HG03378 (cell line): Measurements from ENCODE around the gene NOB1.
"Not testable (repeated sequence)": the region's sequence is repeated elsewhere in the genome, so short reads cannot be mapped to it uniquely, and the experiment has no call there.

Experiments
- ATAC-seq: cut with Tn5 transposase; IDR thresholded peaks from one replicate; pipeline ENCODE4 v1.9.1; 2021; ENCODE audit warnings: mild to moderate bottlenecking, moderate library complexity; ENCODE audit not compliant: unreplicated experiment

Gene NOB1

GRCh38 chr16:69761983-69762813 lies 7.5 kb upstream of the NOB1 start, which contains the start of gene WWP2:
WWP2 (plus strand) TSS chr16:69762332; CDS start chr16:69787011, 24,679 bp downstream.
- no peak for ATAC-seq

- ATAC-seq: not testable (repeated sequence)
These were observed 2.6 kb upstream of the NOB1 start for GRCh38 chr16:69757375-69757774.

GRCh38 chr16:69756705-69757104 lies 2.0 kb upstream of the NOB1 start:
- ATAC-seq: no peak

GRCh38 chr16:69754143-69754468 lies 620 bp downstream of the NOB1 start:
- ATAC-seq: no peak

DNA sequence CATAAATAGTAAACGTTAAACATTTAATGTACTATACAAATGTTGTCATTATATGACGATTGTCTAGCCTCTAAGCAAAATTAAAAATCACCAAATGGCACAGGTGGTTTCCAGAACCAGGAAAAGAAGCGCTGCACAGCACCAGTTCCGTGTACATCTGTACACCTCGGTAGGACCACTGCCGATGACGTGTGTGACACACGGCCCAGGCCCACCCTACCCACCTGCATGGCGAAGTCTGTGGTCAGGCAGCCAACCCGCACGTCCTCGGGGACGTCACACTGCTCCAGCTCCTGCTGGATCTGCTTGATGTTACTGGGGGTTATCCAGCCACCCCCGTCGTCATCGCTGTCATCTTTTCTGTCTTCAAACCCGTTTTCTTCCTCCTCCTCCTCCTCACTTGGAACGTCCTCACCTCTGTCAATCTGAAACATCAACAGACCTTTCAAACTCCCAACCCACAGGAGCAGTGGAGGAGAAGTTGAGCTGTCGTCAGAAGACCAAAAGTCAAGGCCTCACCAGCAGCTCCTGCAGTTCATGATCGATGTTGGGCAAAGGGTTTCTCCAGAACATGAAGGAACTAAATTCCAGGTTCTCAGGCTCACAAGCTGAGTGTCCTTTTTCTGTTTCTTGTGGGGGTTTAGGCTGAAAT lies 5.9 kb downstream of the NOB1 start:
- no peak for ATAC-seq

GRCh38 chr16:69747115-69747514 lies 7.6 kb downstream of the NOB1 start:
- ATAC-seq: no peak

DNA sequence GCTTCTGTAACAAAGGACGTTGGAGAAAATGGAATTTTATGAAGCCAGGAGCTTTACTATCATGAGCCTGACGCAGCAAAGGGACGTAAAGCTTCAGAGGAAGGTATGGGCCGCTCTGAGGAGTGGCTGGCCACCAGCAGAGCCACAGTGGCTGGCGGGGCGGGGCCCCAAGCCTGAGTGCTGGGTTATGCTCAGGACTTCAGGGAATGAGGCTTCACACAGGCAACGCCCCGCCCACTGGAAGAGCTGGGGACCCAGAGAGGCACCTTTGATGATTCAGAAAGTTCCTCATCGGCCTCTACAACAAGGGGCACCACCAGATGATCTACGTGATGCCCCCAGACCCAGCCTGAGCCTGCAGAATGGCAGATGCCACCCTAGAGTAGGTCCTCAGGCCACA lies 8.8 kb downstream of the NOB1 start:
- ATAC-seq: no peak

DNA sequence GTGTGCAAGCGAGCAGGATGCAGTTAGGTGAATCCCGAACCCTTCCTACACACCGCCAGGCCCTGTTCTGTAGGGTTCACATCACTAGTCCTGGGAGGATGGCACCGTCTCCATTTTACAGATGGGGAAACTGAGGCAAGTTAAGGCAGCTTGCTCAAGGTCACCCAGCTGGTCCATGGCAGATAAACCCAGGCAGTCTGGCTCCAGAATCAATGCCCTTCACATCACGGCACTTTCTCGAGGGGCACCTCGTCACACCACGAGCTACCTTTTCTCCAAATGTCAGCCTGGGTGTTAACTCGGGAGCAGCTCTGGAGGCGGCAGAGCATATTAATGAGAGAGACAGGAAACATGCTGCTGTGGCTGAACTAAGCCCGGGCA lies 9.5 kb downstream of the NOB1 start:
- no peak for ATAC-seq

DNA sequence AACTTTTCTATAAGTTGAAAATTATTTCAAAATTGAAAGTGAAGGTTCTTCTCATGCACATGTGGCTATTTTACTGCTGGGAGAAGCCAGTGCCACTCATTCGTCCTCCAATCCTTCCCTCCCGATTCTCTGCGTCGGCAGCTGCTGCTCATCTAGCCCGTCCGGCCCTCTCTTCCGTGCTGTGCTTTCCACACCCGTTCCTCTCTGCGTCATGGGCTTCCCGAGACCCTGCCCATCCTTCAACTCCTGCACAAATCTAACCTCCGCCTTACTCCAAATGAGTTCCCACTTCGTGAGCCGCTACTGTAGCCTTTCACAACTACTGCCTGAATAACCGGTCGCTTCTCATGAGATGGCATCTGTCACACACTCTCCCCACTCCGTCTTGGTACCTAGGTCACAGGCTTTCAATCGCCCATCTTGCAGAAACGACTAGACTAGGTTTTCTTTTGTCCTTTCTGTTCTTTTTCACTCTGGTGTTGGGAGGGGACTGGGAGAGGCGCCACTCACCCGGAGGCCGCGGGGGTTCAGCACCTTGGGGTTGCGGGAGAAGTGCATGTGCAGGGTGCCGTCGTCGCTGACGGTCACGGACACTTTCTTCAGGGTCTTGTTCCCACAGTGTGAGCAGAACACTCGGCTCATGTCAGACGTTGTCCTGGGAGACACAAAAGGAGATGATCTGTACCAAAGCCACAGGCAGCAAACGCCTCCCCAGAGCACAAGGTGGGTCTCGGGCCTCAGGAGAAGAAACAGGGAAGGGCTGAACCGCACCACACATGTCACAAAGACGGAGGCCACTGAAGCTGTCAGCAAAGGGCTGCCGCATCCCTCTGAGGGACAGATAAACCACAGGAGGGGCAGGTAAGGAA lies 10.1 kb downstream of the NOB1 start:
- ATAC-seq: no peak

- ATAC-seq: no peak
These were observed 12.5 kb downstream of the NOB1 start for GRCh38 chr16:69741951-69742904.

DNA sequence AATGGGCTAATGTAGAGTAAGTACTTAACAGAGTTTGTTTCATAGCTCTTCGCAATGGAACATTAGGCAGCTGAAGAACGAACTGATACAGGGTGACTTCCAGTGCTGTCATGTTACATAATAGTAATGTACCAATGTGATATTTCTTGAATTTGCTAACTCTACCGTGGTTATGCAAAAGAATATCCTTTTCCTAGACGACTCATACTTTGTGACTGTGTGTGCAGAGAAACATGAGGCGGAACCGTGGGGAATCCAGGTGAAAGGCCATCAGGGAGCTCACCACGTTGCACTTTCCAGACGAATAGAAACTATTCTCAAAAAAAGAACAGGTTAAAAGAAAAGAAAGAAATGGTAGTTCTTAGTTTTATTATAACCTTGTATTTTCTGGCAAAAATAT lies 13.2 kb downstream of the NOB1 start:
- ATAC-seq: no peak

GRCh38 chr16:69732101-69732500 lies 22.6 kb downstream of the NOB1 start:
- no peak for ATAC-seq

DNA sequence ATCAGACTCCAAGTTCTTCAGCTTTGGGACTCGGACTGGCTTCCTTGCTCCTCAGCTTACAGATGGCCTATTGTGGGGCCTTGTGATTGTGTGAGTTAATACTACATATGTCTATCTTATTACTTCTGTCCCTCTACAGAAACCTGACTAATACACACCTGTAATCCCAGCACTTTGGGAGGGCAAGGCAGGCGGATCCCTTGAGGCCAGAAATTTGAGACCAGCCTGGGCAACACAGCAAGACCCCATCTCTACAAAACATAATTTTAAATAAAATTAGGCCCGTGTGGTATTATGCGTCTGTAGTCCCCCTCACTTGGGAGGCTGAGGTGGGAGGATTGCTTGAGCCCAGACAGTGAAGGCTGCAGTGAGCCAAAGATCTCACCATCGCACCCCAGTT lies 23.4 kb downstream of the NOB1 start:
- ATAC-seq: not testable (repeated sequence)

DNA sequence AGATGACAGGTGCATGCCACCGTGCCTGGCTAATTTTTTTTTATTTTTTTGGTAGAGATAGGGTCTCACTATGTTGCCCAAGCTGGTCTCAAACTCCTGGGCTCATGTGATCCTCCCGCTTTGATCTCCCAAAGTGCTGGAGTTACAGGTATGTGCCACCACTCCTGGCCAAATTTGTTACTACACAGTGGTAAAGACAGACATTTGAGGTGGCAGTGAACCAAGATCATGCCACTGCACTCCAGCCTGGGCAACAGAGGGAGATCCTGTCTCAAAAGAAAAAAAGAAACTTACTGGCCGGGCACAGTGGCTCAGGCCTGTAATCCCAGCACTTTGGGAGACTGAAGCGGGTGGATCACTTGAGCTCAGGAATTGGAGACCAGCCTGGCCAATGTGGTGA lies 25.7 kb downstream of the NOB1 start:
- not testable (repeated sequence) for ATAC-seq

GRCh38 chr16:69727916-69728270 lies 26.8 kb downstream of the NOB1 start:
- ATAC-seq: no peak

DNA sequence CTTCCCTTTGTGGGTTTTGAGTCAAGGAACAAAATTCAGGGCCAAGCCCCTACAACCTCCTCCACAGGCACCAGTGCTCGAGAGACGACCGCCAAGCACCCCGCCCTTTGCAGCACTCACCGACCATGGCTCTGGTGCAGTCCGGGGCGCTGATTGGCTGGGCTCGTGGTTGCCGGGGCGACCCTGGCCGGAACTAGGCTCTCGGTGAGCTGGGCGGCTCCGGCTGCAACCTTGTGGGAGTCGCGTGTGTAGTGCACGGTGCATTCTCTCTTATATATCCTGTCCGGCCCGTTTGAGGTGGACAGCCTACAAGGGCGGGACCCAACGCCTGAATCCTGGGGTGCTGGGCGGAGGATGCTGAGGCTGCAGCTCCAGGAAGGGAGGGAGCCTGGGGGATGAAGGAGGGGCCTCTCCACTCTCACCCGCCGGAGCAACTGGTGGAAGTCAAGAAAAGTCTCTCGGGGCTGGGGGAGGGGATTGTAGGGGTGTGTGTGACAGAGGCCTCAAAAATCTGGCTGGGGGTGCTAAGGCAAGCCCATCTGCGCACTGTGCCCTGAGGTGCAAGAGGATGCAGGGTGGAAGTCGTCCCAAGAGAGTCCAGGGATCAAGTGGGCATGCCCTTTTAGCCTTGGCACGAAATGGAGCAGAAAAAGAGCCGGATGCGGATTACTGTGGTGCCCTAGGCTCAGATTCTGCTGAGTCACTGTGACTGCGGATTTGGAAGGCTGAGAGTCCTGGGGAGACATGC lies 28.2 kb downstream of the NOB1 start, which contains the start of gene NQO1:
NQO1 (minus strand) TSS at position 248 of the 748 bp plus-strand sequence; CDS start at position 127, 121 bp downstream.
- ATAC-seq: peak; percentile 89

- no peak for ATAC-seq
These were observed 29.0 kb downstream of the NOB1 start for GRCh38 chr16:69725480-69726312.

DNA sequence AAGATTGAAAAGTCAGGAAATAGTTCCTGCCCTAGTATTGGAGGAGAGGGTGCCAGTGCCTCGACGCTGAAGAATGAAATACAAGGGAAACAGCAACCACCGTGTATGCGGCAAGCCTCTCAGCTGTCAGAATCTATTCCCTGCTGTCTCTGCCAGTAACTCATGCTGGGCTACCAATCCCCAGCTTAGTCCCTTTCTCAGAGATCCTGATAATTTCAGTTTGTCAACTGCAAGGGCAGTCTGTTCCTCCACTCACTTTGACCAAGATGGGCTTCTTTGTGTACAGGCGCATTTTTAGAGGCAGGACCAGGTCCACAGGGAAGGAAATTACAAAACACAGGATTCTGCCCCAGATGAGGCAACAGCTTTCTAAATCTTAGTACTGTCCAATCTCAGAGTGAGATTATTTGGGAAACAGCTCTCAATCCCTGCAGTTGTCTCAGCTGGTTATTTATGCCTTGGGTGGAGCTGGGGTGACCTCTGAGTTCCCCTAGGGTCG lies 29.7 kb downstream of the NOB1 start:
- no peak for ATAC-seq
